Mesendoderm (in vitro differentiated cells): ENCODE results near the gene RITA1.

ENCODE experiments used
- DNase-seq: peaks from one replicate; pipeline ENCODE4 v3.0.0; 2013
- H2AK5ac ChIP-seq: 2 replicates; pipeline ENCODE4 v1.6.1; 2013; ENCODE audit warnings: low read length, inconsistent platforms
- H2BK120ac ChIP-seq: 2 replicates; pipeline ENCODE4 v1.6.1; 2013; ENCODE audit warnings: low read depth, mild to moderate bottlenecking, low read length, moderate library complexity, mixed read lengths
- H2BK15ac ChIP-seq: replicated peaks from 2 replicates; pipeline ENCODE4 v1.6.1; 2013; ENCODE audit warnings: low read depth, mild to moderate bottlenecking, moderate library complexity
- H2BK5ac ChIP-seq: 2 replicates; pipeline ENCODE4 v1.6.1; 2013; ENCODE audit warnings: low read length, inconsistent platforms
- H3K18ac ChIP-seq: 2 replicates; pipeline ENCODE4 v1.6.1; 2013; ENCODE audit warnings: mild to moderate bottlenecking, low read length, mixed read lengths
- H3K23ac ChIP-seq: one replicate; pipeline ENCODE4 v1.6.1; 2013; ENCODE audit warnings: low read length
- H3K27ac ChIP-seq: 2 replicates; pipeline ENCODE4 v1.5.1; 2013; ENCODE audit warnings: low read depth, mild to moderate bottlenecking, inconsistent platforms, low read length, moderate library complexity
- H3K27me3 ChIP-seq: 2 replicates; pipeline ENCODE4 v1.6.1; 2013; ENCODE audit warnings: low read length, control low read depth, mild to moderate bottlenecking, inconsistent platforms; ENCODE audit not compliant: insufficient read depth, poor library complexity
- H3K36me3 ChIP-seq: 2 replicates; pipeline ENCODE4 v1.6.1; 2013; ENCODE audit warnings: low read length, inconsistent platforms; ENCODE audit not compliant: control insufficient read depth, insufficient read depth
- H3K4ac ChIP-seq: one replicate; pipeline ENCODE4 v1.6.1; 2013; ENCODE audit warnings: low read depth, mild to moderate bottlenecking, low read length, moderate library complexity
- H3K4me1 ChIP-seq: 2 replicates; pipeline ENCODE4 v1.6.1; 2013; ENCODE audit warnings: low read depth, low read length, inconsistent platforms; ENCODE audit not compliant: control insufficient read depth
- H3K4me2 ChIP-seq: 2 replicates; pipeline ENCODE4 v1.6.1; 2013; ENCODE audit warnings: low read length
- H3K4me3 ChIP-seq: 2 replicates; pipeline ENCODE4 v1.5.1; 2013; ENCODE audit warnings: mild to moderate bottlenecking, low read length
- H3K56ac ChIP-seq: one replicate; pipeline ENCODE4 v1.6.1; 2013; ENCODE audit warnings: low read length
- H3K79me1 ChIP-seq: 2 replicates; pipeline ENCODE4 v1.6.1; 2013; ENCODE audit warnings: low read length, inconsistent platforms
- H3K79me2 ChIP-seq: 2 replicates; pipeline ENCODE4 v1.6.1; 2013; ENCODE audit warnings: mild to moderate bottlenecking, low read length; ENCODE audit not compliant: control insufficient read depth, insufficient read depth
- H3K9ac ChIP-seq: 2 replicates; pipeline ENCODE4 v1.6.1; 2013; ENCODE audit warnings: low read length, inconsistent platforms
- H4K5ac ChIP-seq: one replicate; pipeline ENCODE4 v1.6.1; 2013; ENCODE audit warnings: low read length
- H4K8ac ChIP-seq: one replicate; pipeline ENCODE4 v1.6.1; 2013; ENCODE audit warnings: low read depth, mild to moderate bottlenecking, control low read depth, low read length, moderate library complexity
- WGBS: extraction: QIAGEN DNeasy Blood & Tissue Kit; methylation state at CpG from one replicate; pipeline ENCODE4 v1.1.7; 2013; ENCODE audit warnings: low lambda C conversion rate, missing lambda C conversion rate; ENCODE audit not compliant: insufficient coverage; ENCODE audit errors: extremely low coverage; 5-methylcytosine and 5-hydroxymethylcytosine counted together

Gene RITA1

GRCh38 chr12:113158439-113159203, 26.9 kb upstream of the RITA1 start:
- Histone ChIP-seq H2BK5ac (no peak overlapping the region), H3K27me3 (peaks cover 2% of the 10 kb centered on the region), H3K56ac (no peak overlapping the region), H2BK120ac (no peak overlapping the region), H3K4ac (no peak overlapping the region), H3K18ac (no peak overlapping the region), H3K23ac (no peak overlapping the region), H3K4me2 (no peak overlapping the region), H4K5ac (no peak overlapping the region), H4K8ac (no peak overlapping the region), H2BK15ac (no peak overlapping the region), H3K36me3 (peaks cover 12% of the 10 kb centered on the region), H3K27ac (no peak overlapping the region), H3K79me1 (no peaks in the 10 kb centered on the region), H2AK5ac (no peak overlapping the region), H3K79me2 (no peaks in the 10 kb centered on the region), H3K4me1 (no peaks in the 10 kb centered on the region), H3K9ac (no peak overlapping the region), H3K4me3 (no peak overlapping the region)
- WGBS, result no CpG with 5 or more reads among the region's 26 CpGs
- no peak for DNase-seq

GRCh38 chr12:113159937-113160336, 25.6 kb upstream of the RITA1 start:
- H3K79me1 ChIP-seq, result no peaks in the 10 kb centered on the region
- H3K18ac ChIP-seq, result no peak overlapping the region
- H2BK5ac ChIP-seq, result no peak overlapping the region
- no peak overlapping the region for H3K23ac ChIP-seq
- no peak overlapping the region for H2BK15ac ChIP-seq
- no peaks in the 10 kb centered on the region for H3K27me3 ChIP-seq
- no peak overlapping the region for H3K9ac ChIP-seq
- H2BK120ac ChIP-seq, result no peak overlapping the region
- H3K4me1 ChIP-seq, result no peaks in the 10 kb centered on the region
- no peak for DNase-seq
- H3K4me2 ChIP-seq, result no peak overlapping the region
- no CpG with 5 or more reads among the region's 7 CpGs for WGBS
- H3K56ac ChIP-seq, result no peak overlapping the region
- H2AK5ac ChIP-seq, result no peak overlapping the region
- H3K27ac ChIP-seq, result no peak overlapping the region
- H3K4me3 ChIP-seq, result no peak overlapping the region
- no peak overlapping the region for H4K8ac ChIP-seq
- peaks cover 12% of the 10 kb centered on the region for H3K36me3 ChIP-seq
- H3K79me2 ChIP-seq, result no peaks in the 10 kb centered on the region
- H4K5ac ChIP-seq, result no peak overlapping the region
- no peak overlapping the region for H3K4ac ChIP-seq

GRCh38 chr12:113161415-113162016, 24.0 kb upstream of the RITA1 start:
- Histone ChIP-seq H3K4ac (no peak overlapping the region), H2BK5ac (no peak overlapping the region), H4K8ac (no peak overlapping the region), H4K5ac (no peak overlapping the region), H2BK15ac (no peak overlapping the region), H3K79me1 (no peaks in the 10 kb centered on the region), H3K4me2 (no peak overlapping the region), H3K4me1 (no peaks in the 10 kb centered on the region), H3K18ac (no peak overlapping the region), H3K23ac (no peak overlapping the region), H2BK120ac (no peak overlapping the region), H2AK5ac (no peak overlapping the region), H3K27me3 (no peaks in the 10 kb centered on the region), H3K9ac (no peak overlapping the region), H3K4me3 (no peak overlapping the region), H3K56ac (no peak overlapping the region), H3K27ac (no peak overlapping the region), H3K36me3 (peaks cover 14% of the 10 kb centered on the region), H3K79me2 (no peaks in the 10 kb centered on the region)
- peak; percentile 99 for DNase-seq
- WGBS, result no CpG with 5 or more reads among the region's 26 CpGs

DNA sequence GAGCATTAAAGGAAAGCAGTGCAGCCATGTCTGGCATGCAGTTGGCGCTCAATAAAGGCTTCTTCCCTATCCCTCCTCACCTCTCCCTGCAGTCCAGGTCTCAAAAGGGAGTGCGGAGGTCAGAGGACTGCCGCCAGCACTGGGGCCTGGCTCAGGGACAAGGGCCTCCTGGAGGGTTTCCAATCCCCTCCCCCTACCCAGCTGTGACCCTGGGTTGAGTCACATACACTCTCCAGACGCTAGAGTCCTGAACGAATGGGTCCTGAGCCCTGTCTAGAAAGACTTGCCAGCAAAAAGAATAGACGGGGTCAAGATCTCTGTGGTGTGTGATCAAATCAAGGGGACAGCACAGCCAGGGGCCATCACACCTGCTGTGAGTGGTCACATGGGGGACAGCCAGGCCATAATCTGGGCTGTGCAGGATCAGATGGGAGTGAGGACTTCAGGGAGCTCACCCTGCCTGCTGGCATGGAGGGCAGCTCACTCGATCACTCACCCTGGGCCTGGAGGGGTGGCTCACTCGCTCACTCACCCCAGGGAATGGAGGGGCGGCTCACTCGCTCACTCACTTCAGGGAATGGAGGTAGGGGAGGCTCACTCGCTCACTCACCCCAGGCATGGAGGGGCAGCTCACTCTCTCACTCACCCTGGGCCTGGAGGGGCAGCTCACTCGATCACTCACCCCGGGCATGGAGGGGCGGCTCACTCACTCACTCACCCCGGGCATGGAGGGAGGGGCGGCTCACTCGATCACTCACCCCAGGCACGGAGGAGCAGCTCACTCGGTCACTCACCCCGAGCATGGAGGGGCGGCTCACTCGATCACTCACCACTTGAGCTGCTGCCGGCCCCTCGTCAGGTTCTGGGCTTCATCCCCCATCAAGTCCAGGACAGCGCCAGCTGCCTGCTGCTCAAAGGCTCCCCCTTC, 23.2 kb upstream of the RITA1 start:
- H3K18ac ChIP-seq, result no peak overlapping the region
- no peaks in the 10 kb centered on the region for H3K79me2 ChIP-seq
- peak; percentile 50 for DNase-seq
- H3K23ac ChIP-seq, result no peak overlapping the region
- H2AK5ac ChIP-seq, result no peak overlapping the region
- peaks cover 14% of the 10 kb centered on the region for H3K36me3 ChIP-seq
- no peak overlapping the region for H3K4me3 ChIP-seq
- no peak overlapping the region for H3K56ac ChIP-seq
- no peak overlapping the region for H3K4me2 ChIP-seq
- no peaks in the 10 kb centered on the region for H3K79me1 ChIP-seq
- no CpG with 5 or more reads among the region's 25 CpGs for WGBS
- H3K9ac ChIP-seq, result no peak overlapping the region
- no peak overlapping the region for H2BK120ac ChIP-seq
- no peak overlapping the region for H4K5ac ChIP-seq
- no peaks in the 10 kb centered on the region for H3K27me3 ChIP-seq
- H3K4ac ChIP-seq, result no peak overlapping the region
- no peak overlapping the region for H4K8ac ChIP-seq
- H3K4me1 ChIP-seq, result no peaks in the 10 kb centered on the region
- H2BK5ac ChIP-seq, result no peak overlapping the region
- no peak overlapping the region for H3K27ac ChIP-seq
- H2BK15ac ChIP-seq, result no peak overlapping the region

GRCh38 chr12:113163030-113163360, 22.5 kb upstream of the RITA1 start:
- no peak overlapping the region for H4K5ac ChIP-seq
- H2AK5ac ChIP-seq, result no peak overlapping the region
- no peak overlapping the region for H3K4me3 ChIP-seq
- H3K36me3 ChIP-seq, result peaks cover 14% of the 10 kb centered on the region
- no peak overlapping the region for H2BK5ac ChIP-seq
- H3K27ac ChIP-seq, result no peak overlapping the region
- no peak overlapping the region for H2BK15ac ChIP-seq
- no peak for DNase-seq
- H3K9ac ChIP-seq, result no peak overlapping the region
- H3K23ac ChIP-seq, result no peak overlapping the region
- H3K4ac ChIP-seq, result no peak overlapping the region
- no peaks in the 10 kb centered on the region for H3K4me1 ChIP-seq
- no peak overlapping the region for H4K8ac ChIP-seq
- no peak overlapping the region for H3K56ac ChIP-seq
- no peak overlapping the region for H2BK120ac ChIP-seq
- no peak overlapping the region for H3K4me2 ChIP-seq
- H3K27me3 ChIP-seq, result no peaks in the 10 kb centered on the region
- no peaks in the 10 kb centered on the region for H3K79me2 ChIP-seq
- no peak overlapping the region for H3K18ac ChIP-seq
- H3K79me1 ChIP-seq, result no peaks in the 10 kb centered on the region
- no CpG with 5 or more reads among the region's 12 CpGs for WGBS
